Measurements from ENCODE around the gene KRT76. TPM values are rescaled to one million over a fixed set of nuclear protein-coding genes. Genes with fewer than 3 reads are reported as not detected.

KRT76 gene
- total RNA-seq, 4 donors from 2014 or later: not detected

DNA sequence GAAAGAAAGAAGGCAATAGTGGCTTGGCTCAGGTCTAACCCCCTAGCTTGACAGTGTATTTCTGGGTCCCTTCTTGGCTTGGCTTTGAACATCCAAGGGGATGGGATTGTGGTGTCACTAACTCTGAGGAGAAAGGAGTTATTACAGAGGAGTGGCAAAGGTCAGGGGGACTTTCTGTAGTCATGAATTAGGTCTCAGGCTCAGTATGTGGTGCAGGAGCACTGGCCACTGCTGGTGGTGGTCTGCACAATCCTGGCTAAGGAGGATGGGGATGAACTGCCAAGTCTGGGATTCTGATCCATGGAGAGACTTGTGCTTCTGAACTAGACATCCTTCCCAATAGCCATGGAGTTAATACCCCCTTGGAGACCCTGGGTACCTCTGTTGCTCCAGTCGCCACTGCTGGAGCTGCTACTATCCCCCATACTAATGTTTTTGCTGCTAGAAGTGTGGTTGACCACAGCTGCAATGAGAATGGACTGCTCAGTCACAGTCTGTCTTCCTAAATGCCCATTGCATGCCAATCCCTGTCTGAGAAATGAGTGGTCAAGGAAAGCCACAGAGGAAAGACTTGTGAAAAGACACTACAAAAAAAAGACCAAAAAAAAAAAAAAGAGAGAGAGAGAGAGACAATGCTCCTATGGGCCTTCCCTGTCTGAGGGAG lies 32.5 kb downstream of the KRT76 start:
- H3K27me3 ChIP-seq: peaks cover 7% of the 10 kb centered on the region
- 20% methylated on average over 1 of the region's 1 CpG; no CpG with 5 or more reads in 1 of the 2 donors for WGBS, 2 donors (ENCODE audit: low coverage in 1 of 2)
- no peaks in the 10 kb centered on the region for H3K36me3 ChIP-seq
- intact Hi-C loops (cut with DNase I; ENCODE audit: low total_unique reads) (no loop called here), in situ Hi-C loops (cut with MboI; ENCODE audit: low pct_ligation_motif_present in 1 of 4, low pct_unique_long_range_greater_than_20kb in 1 of 4, low sequenced_read_pairs in 3 of 4) (no loop called here)
- H3K4me1 ChIP-seq: no peaks in the 10 kb centered on the region
- DNase-seq: no peak
- no peaks in the 10 kb centered on the region for H3K9me3 ChIP-seq
- TF ChIP-seq EP300 (IDR thresholded peaks at IDR 0.05; ENCODE audit: low read depth) (no peak), POLR2A (IDR thresholded peaks at IDR 0.05) (no peak), POLR2AphosphoS5 (IDR thresholded peaks at IDR 0.05) (no peak)
- TF ChIP-seq, protein P1, sequence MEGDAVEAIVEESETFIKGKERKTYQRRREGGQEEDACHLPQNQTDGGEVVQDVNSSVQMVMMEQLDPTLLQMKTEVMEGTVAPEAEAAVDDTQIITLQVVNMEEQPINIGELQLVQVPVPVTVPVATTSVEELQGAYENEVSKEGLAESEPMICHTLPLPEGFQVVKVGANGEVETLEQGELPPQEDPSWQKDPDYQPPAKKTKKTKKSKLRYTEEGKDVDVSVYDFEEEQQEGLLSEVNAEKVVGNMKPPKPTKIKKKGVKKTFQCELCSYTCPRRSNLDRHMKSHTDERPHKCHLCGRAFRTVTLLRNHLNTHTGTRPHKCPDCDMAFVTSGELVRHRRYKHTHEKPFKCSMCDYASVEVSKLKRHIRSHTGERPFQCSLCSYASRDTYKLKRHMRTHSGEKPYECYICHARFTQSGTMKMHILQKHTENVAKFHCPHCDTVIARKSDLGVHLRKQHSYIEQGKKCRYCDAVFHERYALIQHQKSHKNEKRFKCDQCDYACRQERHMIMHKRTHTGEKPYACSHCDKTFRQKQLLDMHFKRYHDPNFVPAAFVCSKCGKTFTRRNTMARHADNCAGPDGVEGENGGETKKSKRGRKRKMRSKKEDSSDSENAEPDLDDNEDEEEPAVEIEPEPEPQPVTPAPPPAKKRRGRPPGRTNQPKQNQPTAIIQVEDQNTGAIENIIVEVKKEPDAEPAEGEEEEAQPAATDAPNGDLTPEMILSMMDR (IDR thresholded peaks at IDR 0.05): no peak
- H3K4me3 ChIP-seq: no peak overlapping the region
- H3K27ac ChIP-seq: no peak overlapping the region

DNA sequence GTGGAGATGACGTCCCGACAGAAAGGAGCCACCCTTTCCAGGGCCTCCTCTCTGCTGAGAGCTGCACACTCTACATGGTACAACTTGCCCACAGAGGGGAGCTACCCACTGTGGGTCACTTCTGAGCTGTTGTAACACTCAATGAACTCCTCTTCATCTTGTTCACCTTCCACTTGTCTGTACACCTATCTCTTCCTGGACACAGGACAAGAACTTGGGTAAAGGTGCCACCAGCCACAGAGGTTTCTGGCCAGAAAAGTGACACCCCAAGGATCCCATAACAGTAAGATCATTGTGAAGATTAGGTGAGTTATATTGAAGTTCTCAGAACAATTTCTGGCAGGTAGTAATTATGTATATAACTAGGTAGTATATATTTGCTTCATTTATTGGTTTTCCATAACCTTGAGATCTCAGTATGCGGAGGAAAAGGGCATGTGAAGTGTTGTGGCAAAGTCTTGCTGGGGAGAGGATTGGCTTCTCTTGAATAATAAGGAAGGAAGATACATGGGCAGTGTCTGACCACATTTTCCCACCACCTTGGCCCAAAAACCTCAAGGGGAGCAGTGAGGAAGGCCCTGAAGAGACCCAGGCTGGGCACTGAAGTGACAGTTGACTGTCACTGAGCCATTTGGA lies 34.2 kb downstream of the KRT76 start:
- TF ChIP-seq, protein P1 (IDR thresholded peaks at IDR 0.05): no peak
- no peak for TF ChIP-seq EP300 (IDR thresholded peaks at IDR 0.05; ENCODE audit: low read depth)
- TF ChIP-seq POLR2AphosphoS5 (IDR thresholded peaks at IDR 0.05): no peak
- TF ChIP-seq POLR2A (IDR thresholded peaks at IDR 0.05): no peak
- Histone ChIP-seq H3K27me3 (peaks cover 7% of the 10 kb centered on the region), H3K4me1 (no peaks in the 10 kb centered on the region), H3K4me3 (no peak overlapping the region), H3K9me3 (no peaks in the 10 kb centered on the region), H3K27ac (no peak overlapping the region), H3K36me3 (no peaks in the 10 kb centered on the region)
- no peak for DNase-seq
- intact Hi-C loops (cut with DNase I; ENCODE audit: low total_unique reads) (no loop called here), in situ Hi-C loops (cut with MboI; ENCODE audit: low pct_ligation_motif_present in 1 of 4, low pct_unique_long_range_greater_than_20kb in 1 of 4, low sequenced_read_pairs in 3 of 4) (no loop called here)
- WGBS, 2 donors (ENCODE audit: low coverage in 1 of 2): 85% methylated on average over 3 of the region's 3 CpGs; no CpG with 5 or more reads in 1 of the 2 donors

DNA sequence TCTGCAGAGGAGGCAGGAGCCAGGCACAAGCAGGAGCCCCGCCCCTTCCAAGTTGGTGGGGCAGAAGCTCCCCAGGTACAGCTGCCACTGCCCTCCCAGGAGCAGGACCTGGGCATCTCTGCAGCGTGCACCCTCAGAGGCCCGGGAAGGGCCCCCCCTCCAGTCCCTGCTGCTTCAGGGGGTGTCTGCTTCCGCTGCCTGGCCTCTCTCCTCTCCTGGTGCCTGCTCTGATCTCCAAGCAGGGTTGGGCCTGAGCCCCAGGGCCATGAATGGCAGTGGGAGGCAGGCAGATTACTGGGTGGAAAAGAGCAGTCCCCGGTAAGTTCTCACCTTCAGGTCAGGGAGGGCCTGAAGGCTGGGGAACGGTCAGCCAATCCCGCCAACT lies 35.0 kb downstream of the KRT76 start:
- Histone ChIP-seq H3K36me3 (no peaks in the 10 kb centered on the region), H3K27me3 (peaks cover 7% of the 10 kb centered on the region), H3K4me3 (no peak overlapping the region), H3K4me1 (no peaks in the 10 kb centered on the region), H3K27ac (no peak overlapping the region), H3K9me3 (no peaks in the 10 kb centered on the region)
- intact Hi-C loops (cut with DNase I; ENCODE audit: low total_unique reads): no loop called here
- in situ Hi-C loops (cut with MboI; ENCODE audit: low pct_ligation_motif_present in 1 of 4, low pct_unique_long_range_greater_than_20kb in 1 of 4, low sequenced_read_pairs in 3 of 4): no loop called here
- TF ChIP-seq EP300 (IDR thresholded peaks at IDR 0.05; ENCODE audit: low read depth) (no peak), POLR2AphosphoS5 (IDR thresholded peaks at IDR 0.05) (no peak), POLR2A (IDR thresholded peaks at IDR 0.05) (no peak)
- TF ChIP-seq, protein P1 (IDR thresholded peaks at IDR 0.05): no peak
- WGBS, 2 donors (ENCODE audit: low coverage in 1 of 2): 63% methylated on average over 6 of the region's 7 CpGs; no CpG with 5 or more reads in 1 of the 2 donors
- DNase-seq: no peak

DNA sequence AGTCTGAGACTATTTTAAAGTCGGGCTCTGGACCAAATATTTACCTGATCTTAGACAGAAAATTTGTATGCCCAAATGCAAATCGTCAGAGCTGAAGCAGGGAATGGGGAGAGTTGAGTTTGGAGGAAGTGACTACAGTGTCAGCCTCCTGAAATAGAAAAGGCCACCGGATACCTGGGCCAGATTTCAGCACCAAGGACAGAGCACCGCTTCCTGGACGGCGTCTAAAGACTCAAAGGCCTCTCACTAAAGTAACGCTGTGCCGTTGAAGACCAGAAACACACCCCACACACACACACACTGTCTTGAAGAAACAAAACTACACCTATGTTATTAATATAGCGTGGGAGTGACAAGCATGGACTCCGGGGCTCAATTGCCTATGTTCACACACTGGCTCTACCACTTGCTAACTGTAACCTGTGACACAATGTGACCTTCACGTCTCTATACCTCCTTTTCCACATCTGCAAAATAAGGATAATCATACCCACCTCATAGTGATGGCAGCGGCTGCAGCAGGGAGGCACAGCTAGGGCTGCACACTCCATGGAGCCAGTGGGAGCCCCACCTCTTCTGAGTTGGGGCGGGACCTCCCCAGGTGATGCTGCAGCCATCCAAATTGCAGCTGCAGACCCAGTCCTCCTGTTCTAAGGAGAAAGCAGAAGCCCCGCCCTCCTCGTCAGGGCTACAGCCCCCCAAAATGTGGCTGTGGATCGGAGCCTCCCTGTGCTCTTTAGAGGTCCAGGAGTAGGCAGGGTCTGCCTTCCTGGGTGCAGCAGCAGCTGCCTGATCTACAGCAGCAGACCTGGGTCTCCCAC lies 35.6 kb downstream of the KRT76 start:
- H3K27ac ChIP-seq: no peak overlapping the region
- peak; percentile 47 for DNase-seq
- in situ Hi-C loops (cut with MboI; ENCODE audit: low pct_ligation_motif_present in 1 of 4, low pct_unique_long_range_greater_than_20kb in 1 of 4, low sequenced_read_pairs in 3 of 4) (no loop called here), intact Hi-C loops (cut with DNase I; ENCODE audit: low total_unique reads) (no loop called here)
- H3K4me1 ChIP-seq: no peaks in the 10 kb centered on the region
- H3K36me3 ChIP-seq: no peaks in the 10 kb centered on the region
- H3K4me3 ChIP-seq: no peak overlapping the region
- TF ChIP-seq, protein P1 (IDR thresholded peaks at IDR 0.05): no peak
- TF ChIP-seq EP300 (IDR thresholded peaks at IDR 0.05; ENCODE audit: low read depth): no peak
- TF ChIP-seq POLR2A (IDR thresholded peaks at IDR 0.05): no peak
- TF ChIP-seq POLR2AphosphoS5 (IDR thresholded peaks at IDR 0.05): no peak
- peaks cover 7% of the 10 kb centered on the region for H3K27me3 ChIP-seq
- 0 to 16% methylated on average over 3 to 15 of the region's 16 CpGs for WGBS, 2 donors (ENCODE audit: low coverage in 1 of 2)
- H3K9me3 ChIP-seq: no peaks in the 10 kb centered on the region
